Pons (tissue), 1 donor: ENCODE results near the gene GCN1.
"Not testable (repeated sequence)": the region's sequence is repeated elsewhere in the genome, so short reads cannot be mapped to it uniquely, and the experiment has no call there.

ENCODE experiments used
- DNase-seq: peaks from one replicate; pipeline ENCODE4 v3.0.0-alpha.2; 2016; ENCODE audit warnings: low spot score

The GCN1 gene

GRCh38 chr12:120213182-120213581 is 18.7 kb upstream of the GCN1 start:
- not testable (repeated sequence) for DNase-seq

DNA sequence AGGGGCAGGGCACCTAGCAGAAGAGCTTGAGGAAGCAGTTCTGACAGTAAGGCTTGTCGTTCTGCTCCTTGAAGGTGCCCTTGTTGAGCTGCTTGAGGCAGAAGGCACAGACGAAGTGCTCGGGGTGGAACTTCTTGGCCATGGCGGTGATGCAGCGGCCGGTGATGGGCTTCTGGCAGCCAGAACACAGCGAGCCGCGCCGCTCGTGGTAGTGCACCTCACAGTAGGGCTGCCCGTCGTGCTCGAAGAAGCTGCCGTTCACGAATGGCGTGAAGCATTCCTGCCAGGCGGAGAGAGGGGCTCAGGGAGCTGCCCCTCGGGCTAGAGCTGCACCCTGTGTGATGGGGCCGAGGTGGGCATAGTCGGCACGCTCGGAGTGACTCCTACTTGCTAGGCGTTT is 17.8 kb upstream of the GCN1 start:
- no peak for DNase-seq

- DNase-seq = no peak
Measured at GRCh38 chr12:120211904-120212283, 17.4 kb upstream of the GCN1 start.

DNA sequence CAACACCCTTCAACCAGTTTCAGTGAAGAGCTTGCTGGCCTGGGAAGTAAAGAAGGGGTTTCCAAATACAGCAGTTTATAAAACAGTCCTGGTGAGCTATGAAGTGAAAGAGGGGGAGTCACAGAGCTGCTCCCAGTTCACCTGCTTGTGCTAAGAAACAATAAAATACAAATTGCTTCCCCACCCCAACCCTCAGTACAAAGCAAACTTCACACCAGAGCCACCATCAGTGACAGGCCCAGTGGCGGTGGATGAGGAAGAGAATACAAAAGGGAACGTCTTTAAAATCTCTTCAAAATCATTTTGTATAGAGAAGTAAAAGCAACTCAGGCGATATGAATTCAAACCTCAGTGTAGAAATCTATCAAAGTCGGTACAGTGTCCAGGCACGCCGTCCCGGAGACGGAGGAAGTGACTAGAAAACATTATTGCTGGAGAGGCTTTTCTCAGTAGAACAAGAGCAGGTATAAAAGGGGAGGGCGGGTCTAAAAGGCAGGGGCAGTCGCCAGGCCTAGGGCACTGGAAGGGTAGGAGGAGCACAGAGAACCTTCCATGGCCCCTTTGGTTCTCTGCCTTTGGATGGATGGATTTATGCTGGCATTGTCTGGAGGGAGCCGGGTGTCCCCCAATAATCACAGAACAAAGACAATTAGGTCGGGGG is 16.9 kb upstream of the GCN1 start:
- DNase-seq = no peak

- no peak for DNase-seq
Measured at GRCh38 chr12:120209851-120210250, 15.3 kb upstream of the GCN1 start.

GRCh38 chr12:120207227-120207626 is 12.7 kb upstream of the GCN1 start:
- DNase-seq = no peak

DNA sequence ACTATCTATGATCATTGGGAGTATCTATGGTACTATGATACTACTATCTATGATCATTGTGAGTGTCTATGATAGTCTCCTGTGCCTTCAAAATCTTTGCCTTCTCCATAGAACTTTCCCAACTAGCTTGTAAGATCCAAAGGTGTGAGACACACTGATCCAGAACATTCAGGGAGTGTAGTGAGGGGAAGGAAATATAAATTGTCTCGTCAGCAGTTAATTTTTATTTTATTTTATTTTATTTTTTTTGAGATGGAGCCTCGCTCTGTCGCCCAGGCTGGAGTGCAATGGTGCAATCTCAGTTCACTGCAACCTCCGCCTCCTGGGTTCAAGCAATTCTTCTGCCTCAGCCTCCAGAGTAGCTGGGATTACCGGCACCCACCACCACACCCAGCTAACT is 12.3 kb upstream of the GCN1 start:
- not testable (repeated sequence) for DNase-seq

DNA sequence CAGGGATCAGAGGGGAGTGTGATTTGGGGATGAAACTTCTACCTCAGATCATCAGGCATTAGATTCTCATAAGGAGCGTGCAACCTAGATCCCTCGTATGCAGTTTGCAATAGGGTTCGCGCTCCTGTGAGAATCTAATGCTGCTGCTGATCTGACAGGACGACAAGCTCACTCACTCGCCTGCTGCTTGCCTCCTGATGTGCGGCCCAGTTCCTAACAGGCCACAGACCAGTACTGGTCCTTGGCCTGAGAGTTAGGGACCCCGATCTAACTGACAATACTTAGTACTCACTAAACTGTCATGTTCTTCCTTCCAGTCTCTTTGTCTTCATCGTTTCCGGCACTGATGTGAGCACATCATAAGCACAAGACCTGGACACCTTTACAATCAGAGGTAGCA is 11.7 kb upstream of the GCN1 start:
- DNase-seq = no peak

- no peak for DNase-seq
Measured at GRCh38 chr12:120204171-120204570, 9.7 kb upstream of the GCN1 start.

- no peak for DNase-seq
Measured at GRCh38 chr12:120200364-120200800, 5.9 kb upstream of the GCN1 start.

DNA sequence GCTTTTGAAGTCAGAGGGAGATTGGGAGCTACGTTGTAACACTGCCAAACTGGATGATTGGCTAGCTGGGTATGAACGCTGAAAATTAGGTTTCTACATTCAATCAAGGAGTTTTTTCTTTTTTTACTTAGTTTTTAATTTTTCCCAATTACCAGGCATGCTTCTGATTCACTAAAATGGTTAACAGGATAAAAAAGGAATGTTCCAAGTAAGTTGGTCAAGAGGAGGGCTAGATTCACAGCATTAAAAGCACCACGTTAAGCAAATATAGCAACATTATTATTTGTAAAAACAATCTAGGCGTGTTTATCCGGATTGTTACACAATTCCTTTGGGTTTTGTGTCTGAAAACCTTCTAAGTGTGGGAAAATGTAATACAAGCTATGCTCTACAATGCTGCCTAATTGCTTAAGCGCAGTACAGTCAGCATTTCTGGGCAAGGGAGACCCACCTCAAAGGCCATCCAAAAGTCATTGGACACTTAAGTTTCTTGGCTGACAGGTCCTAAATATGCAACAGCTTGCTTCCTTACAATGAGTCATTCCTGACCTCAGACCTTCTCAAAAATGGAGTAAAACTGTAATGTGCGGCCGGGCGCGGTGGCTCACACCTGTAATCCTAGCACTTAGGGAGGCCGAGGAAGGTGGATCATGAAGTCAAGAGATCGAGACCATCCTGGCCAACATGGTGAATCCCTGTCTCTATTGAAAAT is 5.2 kb upstream of the GCN1 start:
- DNase-seq = no peak

- no peak for DNase-seq
Measured at GRCh38 chr12:120199025-120199424, 4.5 kb upstream of the GCN1 start.

DNA sequence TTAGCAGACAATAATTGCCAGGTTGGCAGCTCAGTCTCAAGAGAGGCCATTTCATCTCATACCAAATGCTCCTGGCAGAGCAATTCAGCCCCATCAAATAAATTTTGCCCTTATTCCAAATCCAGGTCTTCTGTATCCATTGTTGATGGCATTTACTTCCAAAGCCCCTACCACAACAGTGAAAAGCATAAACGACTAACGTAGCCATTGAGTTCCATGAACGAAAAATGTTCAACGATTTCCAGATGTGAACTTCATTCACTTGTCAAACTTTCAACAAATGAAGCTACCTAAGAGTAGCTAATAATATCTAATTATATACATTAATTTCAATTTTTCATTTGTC is 3.0 kb upstream of the GCN1 start:
- DNase-seq = no peak

GRCh38 chr12:120196817-120197541 is 2.5 kb upstream of the GCN1 start:
- not testable (repeated sequence) for DNase-seq

GRCh38 chr12:120196363-120196762 is 1.8 kb upstream of the GCN1 start:
- DNase-seq = no peak

GRCh38 chr12:120194226-120194533 is 335 bp downstream of the GCN1 start:
- no peak for DNase-seq

- DNase-seq = not testable (repeated sequence)
Measured at GRCh38 chr12:120193286-120193685, 1.2 kb downstream of the GCN1 start.

GRCh38 chr12:120190985-120191480 is 3.5 kb downstream of the GCN1 start:
- no peak for DNase-seq

- DNase-seq = no peak
Measured at GRCh38 chr12:120190386-120190785, 4.1 kb downstream of the GCN1 start.

DNA sequence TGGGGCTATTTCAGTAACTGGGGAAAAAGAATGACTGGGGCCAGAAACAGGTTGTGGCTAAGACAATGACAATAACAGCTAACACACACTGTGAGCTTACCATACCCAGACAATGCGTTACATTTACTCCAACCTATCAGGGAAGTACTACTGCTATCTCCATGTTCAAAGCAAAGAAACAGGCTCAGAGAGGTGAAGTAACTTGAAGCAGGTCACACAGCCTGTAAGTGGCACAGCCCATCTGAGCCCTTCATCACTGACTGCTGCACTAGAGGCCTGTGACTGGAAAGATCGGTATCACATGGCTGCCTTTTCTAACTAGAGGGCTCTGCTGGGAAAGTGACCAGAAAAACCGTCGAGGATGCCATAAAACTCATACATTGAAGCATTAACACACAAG is 7.9 kb downstream of the GCN1 start:
- DNase-seq = no peak

- DNase-seq = no peak
Measured at GRCh38 chr12:120183211-120183631, 11.3 kb downstream of the GCN1 start.

DNA sequence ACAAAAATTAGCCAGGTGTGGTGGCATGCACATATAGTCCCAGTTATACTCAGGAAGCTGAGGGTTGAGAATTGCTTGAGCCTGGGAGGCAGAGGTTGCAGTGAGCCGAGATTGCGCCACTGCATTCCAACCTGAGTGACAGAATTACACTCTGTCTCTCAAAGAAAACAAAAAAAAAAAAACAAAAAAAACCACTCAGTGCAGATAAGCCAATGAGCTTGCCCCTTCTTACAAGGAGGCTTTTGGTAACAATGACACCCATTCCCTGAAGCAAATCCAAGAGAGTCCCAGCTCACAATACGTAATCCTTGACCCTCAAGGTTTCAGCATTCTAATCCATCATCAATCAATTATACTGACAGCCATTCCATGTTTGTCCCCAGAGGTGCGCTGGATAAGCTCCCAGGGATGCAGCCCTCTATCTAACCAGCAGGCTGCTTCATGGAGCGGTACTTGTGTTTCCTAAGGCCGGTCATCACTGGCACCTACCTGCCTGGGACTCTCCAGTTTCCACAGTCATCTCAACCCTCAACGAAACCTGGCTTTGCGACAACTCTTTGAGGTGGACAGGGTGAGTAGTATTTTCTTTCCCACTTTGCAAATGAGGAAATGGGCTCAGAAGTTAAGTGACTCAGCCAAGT is 12.4 kb downstream of the GCN1 start:
- no peak for DNase-seq

- no peak for DNase-seq
Measured at GRCh38 chr12:120180975-120181374, 13.5 kb downstream of the GCN1 start.
